ENCODE data around the gene TRAF3. TPM values are rescaled to one million over a fixed set of nuclear protein-coding genes. Genes with fewer than 3 reads are reported as not detected.

Gene TRAF3
- polyA plus RNA-seq, 1 of the 3 experiments (the other 2 are of a cell fraction): 17.9 TPM

DNA sequence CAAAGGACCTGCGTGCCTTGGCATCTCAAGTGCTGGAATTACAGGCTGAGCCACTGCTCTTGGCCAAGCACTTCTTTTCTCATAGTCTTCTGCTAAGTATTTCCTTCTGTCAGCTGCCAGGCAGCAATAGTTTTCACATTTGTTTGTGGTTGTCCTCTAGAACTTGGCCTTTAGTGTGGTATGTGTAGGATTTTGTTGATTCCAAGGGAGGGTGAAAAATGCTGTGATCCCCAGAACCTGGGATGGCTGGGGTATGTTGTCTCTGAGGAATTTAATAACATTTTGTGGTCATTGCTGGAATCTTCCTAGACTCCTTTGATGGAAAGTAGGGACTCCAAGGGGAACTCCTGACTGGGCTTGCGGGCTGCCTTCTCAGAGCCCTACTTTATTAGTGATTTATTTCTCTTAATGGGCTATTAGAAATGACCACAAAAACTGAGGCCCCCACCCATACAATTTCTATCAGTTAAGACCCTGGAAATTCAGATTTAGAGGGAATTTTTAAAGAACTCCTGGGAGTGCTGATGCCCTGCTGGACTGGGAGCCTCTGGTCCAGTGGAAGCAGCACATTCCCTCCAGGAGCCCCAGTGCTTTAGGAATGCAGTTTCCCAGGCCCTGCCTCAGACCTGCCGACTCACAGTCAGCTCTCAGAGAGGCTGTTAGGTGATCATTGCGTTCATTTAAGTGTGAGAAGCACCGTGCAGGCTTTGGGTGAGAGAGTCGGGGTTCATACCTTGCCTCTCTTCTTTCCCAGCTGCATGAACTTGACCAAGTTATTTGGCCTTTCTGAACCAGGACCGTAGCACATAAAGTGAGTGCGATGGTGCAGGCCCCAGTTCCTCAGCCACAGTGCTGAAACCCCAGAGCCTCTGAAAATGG, 22.7 kb downstream of the TRAF3 start:
- WGBS (ENCODE audit: low lambda C conversion rate): 68% methylated on average over 7 of the region's 8 CpGs
- Histone ChIP-seq H3K27ac (ENCODE audit: low read depth in 2 of 2, low read length in 1 of 2) (peak overlapping the region; percentile 39 to 55), H3K9ac (no peak overlapping the region), H3K36me3 (replicated peaks in 1 of 2; ENCODE audit: control insufficient read depth in 1 of 2, insufficient read depth in 2 of 2, low read length in 1 of 2) (no peaks in the 10 kb centered on the region), H3K27me3 (ENCODE audit: insufficient read depth) (no peaks in the 10 kb centered on the region), H3K4me3 (ENCODE audit: low read depth in 2 of 2, low read length in 1 of 2) (no peak overlapping the region; a peak in 1 of 4 replicates), H4K20me1 (ENCODE audit: insufficient read depth) (peaks cover 57% of the 10 kb centered on the region), H3K4me2 (peak overlapping the region; percentile 25; the same call in 1 of the 2 replicates), H2AFZ (ENCODE audit: low read depth) (no peak overlapping the region), H3K9me2 (no peaks in the 10 kb centered on the region), H3K79me2 (ENCODE audit: insufficient read depth) (peaks cover 80% of the 10 kb centered on the region), H3F3A (replicated peaks; ENCODE audit: insufficient read depth) (no peaks in the 10 kb centered on the region), H3K4me1 (ENCODE audit: control insufficient read depth in 1 of 2, insufficient read depth in 2 of 2, low read depth in 1 of 2, low read length in 1 of 2) (peaks cover 3 to 6% of the 10 kb centered on the region in 2 experiments; a peak in 2 of 4 replicates), H3K9me3 (no peaks in the 10 kb centered on the region)
- no peak for TF ChIP-seq MEF2A (IDR thresholded peaks at IDR 0.05; ENCODE audit: borderline replicate concordance, low read depth)
- 0 out of 2 replicates have a peak, but pooled peaks have one; percentile 2 for TF ChIP-seq ELF1 (IDR thresholded peaks at IDR 0.05)
- TF ChIP-seq, protein P1, sequence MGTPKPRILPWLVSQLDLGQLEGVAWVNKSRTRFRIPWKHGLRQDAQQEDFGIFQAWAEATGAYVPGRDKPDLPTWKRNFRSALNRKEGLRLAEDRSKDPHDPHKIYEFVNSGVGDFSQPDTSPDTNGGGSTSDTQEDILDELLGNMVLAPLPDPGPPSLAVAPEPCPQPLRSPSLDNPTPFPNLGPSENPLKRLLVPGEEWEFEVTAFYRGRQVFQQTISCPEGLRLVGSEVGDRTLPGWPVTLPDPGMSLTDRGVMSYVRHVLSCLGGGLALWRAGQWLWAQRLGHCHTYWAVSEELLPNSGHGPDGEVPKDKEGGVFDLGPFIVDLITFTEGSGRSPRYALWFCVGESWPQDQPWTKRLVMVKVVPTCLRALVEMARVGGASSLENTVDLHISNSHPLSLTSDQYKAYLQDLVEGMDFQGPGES (IDR thresholded peaks at IDR 0.05; ENCODE audit: low read depth, low read length): no peak
- no peak for TF ChIP-seq FOXJ3 (CRISPR knock-in tag; IDR thresholded peaks at IDR 0.05)
- peak; percentile 82 for TF ChIP-seq TCF12 (IDR thresholded peaks at IDR 0.05)
- TF ChIP-seq, protein P2, sequence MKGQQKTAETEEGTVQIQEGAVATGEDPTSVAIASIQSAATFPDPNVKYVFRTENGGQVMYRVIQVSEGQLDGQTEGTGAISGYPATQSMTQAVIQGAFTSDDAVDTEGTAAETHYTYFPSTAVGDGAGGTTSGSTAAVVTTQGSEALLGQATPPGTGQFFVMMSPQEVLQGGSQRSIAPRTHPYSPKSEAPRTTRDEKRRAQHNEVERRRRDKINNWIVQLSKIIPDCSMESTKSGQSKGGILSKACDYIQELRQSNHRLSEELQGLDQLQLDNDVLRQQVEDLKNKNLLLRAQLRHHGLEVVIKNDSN (IDR thresholded peaks at IDR 0.05; ENCODE audit: borderline replicate concordance, low read depth): no peak
- TF ChIP-seq SIN3A (IDR thresholded peaks at IDR 0.05; ENCODE audit: borderline replicate concordance, low read depth, low read length): 0 out of 2 replicates have a peak, but pooled peaks have one; percentile 28
- TF ChIP-seq POLR2AphosphoS5 (IDR thresholded peaks at IDR 0.05; ENCODE audit: low read depth, low read length): peak; percentile 39; the same call in 1 of the 2 replicates
- TF ChIP-seq FOSL2 (IDR thresholded peaks at IDR 0.05; ENCODE audit: borderline replicate concordance, low read depth): 0 out of 2 replicates have a peak, but pooled peaks have one; percentile 2
- no peak for TF ChIP-seq TAF1 (IDR thresholded peaks at IDR 0.05; ENCODE audit: borderline replicate concordance, low read depth, low read length)
- peak; percentile 21; the same call in 1 of the 2 replicates for TF ChIP-seq TEAD4 (IDR thresholded peaks at IDR 0.05; ENCODE audit: borderline replicate concordance, insufficient read depth)
- no peak for TF ChIP-seq GATA2 (CRISPR knock-in tag; IDR thresholded peaks at IDR 0.05)
- TF ChIP-seq, protein P3, sequence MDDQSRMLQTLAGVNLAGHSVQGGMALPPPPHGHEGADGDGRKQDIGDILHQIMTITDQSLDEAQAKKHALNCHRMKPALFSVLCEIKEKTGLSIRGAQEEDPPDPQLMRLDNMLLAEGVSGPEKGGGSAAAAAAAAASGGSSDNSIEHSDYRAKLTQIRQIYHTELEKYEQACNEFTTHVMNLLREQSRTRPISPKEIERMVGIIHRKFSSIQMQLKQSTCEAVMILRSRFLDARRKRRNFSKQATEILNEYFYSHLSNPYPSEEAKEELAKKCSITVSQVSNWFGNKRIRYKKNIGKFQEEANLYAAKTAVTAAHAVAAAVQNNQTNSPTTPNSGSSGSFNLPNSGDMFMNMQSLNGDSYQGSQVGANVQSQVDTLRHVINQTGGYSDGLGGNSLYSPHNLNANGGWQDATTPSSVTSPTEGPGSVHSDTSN (IDR thresholded peaks at IDR 0.05): peak; percentile 83
- peak; percentile 33; the same call in 1 of the 2 replicates for TF ChIP-seq NFIC (IDR thresholded peaks at IDR 0.05; ENCODE audit: borderline replicate concordance)
- ChIA-PET POLR2A (no interaction called here), CTCF (interaction anchor here (1.2 kb wide), 1 partner anchor 24 kb away, joined by 3 read pairs; no protein-coding TSS in a partner anchor)
- DNase-seq: no peak

Data from SK-N-SH (cell line).